Liver (tissue), 9 donors: ENCODE measurements around the gene RPL27A. TPM values are rescaled to one million over a fixed set of nuclear protein-coding genes. Genes with fewer than 3 reads are reported as not detected.

Experiments
- DNase-seq: peaks from one replicate; pipeline ENCODE4 v3.0.0-alpha.2; 2017; ENCODE audit warnings: low spot score
- H3K27ac ChIP-seq, 2 donors: one replicate each; pipeline ENCODE4 v1.7.0; 2013; ENCODE audit warnings: inconsistent platforms in 2 of 2, low read length in 2 of 2, control low read depth in 1 of 2, low read depth in 1 of 2, mild to moderate bottlenecking in 1 of 2
- H3K27me3 ChIP-seq, 4 donors: one replicate each; pipeline versions ENCODE4 v1.6.1 to v1.7.0; 2013; ENCODE audit warnings: low read length in 3 of 4, inconsistent platforms in 1 of 4, mild to moderate bottlenecking in 1 of 4, moderate library complexity in 1 of 4; ENCODE audit not compliant: control insufficient read depth in 4 of 4, insufficient read depth in 4 of 4
- H3K36me3 ChIP-seq, 4 donors: one replicate each; pipeline versions ENCODE4 v1.6.1 to v1.7.0; 2013; ENCODE audit warnings: low read length in 3 of 4, mild to moderate bottlenecking in 3 of 4, low read depth in 1 of 4, moderate library complexity in 1 of 4; ENCODE audit not compliant: control insufficient read depth in 4 of 4, insufficient read depth in 3 of 4
- H3K4me1 ChIP-seq, 4 donors: one replicate each; pipeline versions ENCODE4 v1.6.1 to v1.7.0; 2013; ENCODE audit warnings: low read length in 3 of 4, mild to moderate bottlenecking in 3 of 4, moderate library complexity in 1 of 4; ENCODE audit not compliant: control insufficient read depth in 4 of 4, insufficient read depth in 4 of 4
- H3K4me3 ChIP-seq, 3 donors: one replicate each; pipeline versions ENCODE4 v1.6.1 to v1.7.0; 2013; ENCODE audit warnings: low read length in 3 of 3, control low read depth in 1 of 3, low read depth in 1 of 3, mild to moderate bottlenecking in 1 of 3
- H3K9ac ChIP-seq, 2 donors: one replicate each; pipeline ENCODE4 v1.7.0; 2013; ENCODE audit warnings: low read length in 2 of 2, mild to moderate bottlenecking in 2 of 2, moderate library complexity in 2 of 2, control low read depth in 1 of 2, low read depth in 1 of 2
- H3K9me3 ChIP-seq, 4 donors: one replicate each; pipeline versions ENCODE4 v1.6.1 to v1.7.0; 2013; ENCODE audit warnings: low read length in 3 of 4; ENCODE audit not compliant: control insufficient read depth in 4 of 4
- ATF3 ChIP-seq: IDR thresholded peaks from 2 replicates; pipeline ENCODE4 v1.6.1; 2016; ENCODE audit warnings: antibody characterized with exemption
- EGR1 ChIP-seq, 2 donors: IDR thresholded peaks; 2 replicates each; pipeline ENCODE4 v1.6.1; 2016 to 2018; ENCODE audit warnings: antibody characterized with exemption in 2 of 2, low read depth in 2 of 2
- FOXA1 ChIP-seq: IDR thresholded peaks from 2 replicates; pipeline ENCODE4 v1.6.1; 2016; ENCODE audit warnings: antibody characterized with exemption
- FOXA2 ChIP-seq: IDR thresholded peaks from 2 replicates; pipeline ENCODE4 v1.6.1; 2016; ENCODE audit warnings: antibody characterized with exemption
- GABPA ChIP-seq, 2 donors: IDR thresholded peaks in 1 of 2; conservative IDR thresholded peaks in 1 of 2; 2 replicates each; pipeline ENCODE4 v1.6.1; 2016; ENCODE audit warnings: antibody characterized with exemption in 2 of 2, mild to moderate bottlenecking in 1 of 2, moderate library complexity in 1 of 2
- HNF4A ChIP-seq, 2 donors: conservative IDR thresholded peaks; 2 replicates each; pipeline ENCODE4 v1.6.1; 2016; ENCODE audit warnings: antibody characterized with exemption in 2 of 2, mild to moderate bottlenecking in 2 of 2
- HNF4G ChIP-seq: IDR thresholded peaks from 2 replicates; pipeline ENCODE4 v1.6.1; 2016; ENCODE audit warnings: antibody characterized with exemption
- JUND ChIP-seq, 2 donors: IDR thresholded peaks; 2 replicates each; pipeline ENCODE4 v1.6.1; 2016; ENCODE audit warnings: antibody characterized with exemption in 2 of 2
- NR2F2 ChIP-seq: IDR thresholded peaks from 2 replicates; pipeline ENCODE4 v1.6.1; 2016; ENCODE audit warnings: antibody characterized with exemption
- RAD21 ChIP-seq, 2 donors: IDR thresholded peaks; 2 replicates each; pipeline ENCODE4 v1.6.1; 2016; ENCODE audit warnings: antibody characterized with exemption in 2 of 2, mild to moderate bottlenecking in 2 of 2
- REST ChIP-seq: IDR thresholded peaks from 2 replicates; pipeline ENCODE4 v1.6.1; 2016; ENCODE audit warnings: antibody characterized with exemption, mild to moderate bottlenecking
- RXRA ChIP-seq, 2 donors: IDR thresholded peaks; 2 replicates each; pipeline ENCODE4 v1.6.1; 2017 to 2018; ENCODE audit warnings: antibody characterized with exemption in 2 of 2, mild to moderate bottlenecking in 1 of 2
- SP1 ChIP-seq: IDR thresholded peaks from 2 replicates; pipeline ENCODE4 v1.6.1; 2018; ENCODE audit warnings: antibody characterized with exemption, mild to moderate bottlenecking
- YY1 ChIP-seq: IDR thresholded peaks from 2 replicates; pipeline ENCODE4 v1.6.1; 2016; ENCODE audit warnings: antibody characterized with exemption, mild to moderate bottlenecking
- WGBS: extraction: QIAGEN DNeasy Blood & Tissue Kit; methylation state at CpG from one replicate; pipeline ENCODE4 v1.1.7; 2013; 5-methylcytosine and 5-hydroxymethylcytosine counted together
- polyA plus RNA-seq, 2 donors: library from polyadenylated mRNA; stranded (reverse) in 1 of 2; unstranded in 1 of 2; fragments of 200-250 nt in 1 of 2; fragments of >200 nt in 1 of 2; fragmentation: Nextera tagmentation in 1 of 2; extraction: Ambion mirVana in 1 of 2; gene quantifications; one replicate each; pipeline versions ENCODE4 v1.2.1 to v1.2.3, GENCODE V29; 2013 to 2015
- total RNA-seq, 2 donors: library from RNA; depleted of rRNA; stranded (reverse); fragments of >200 nt; gene quantifications; one replicate each; pipeline ENCODE4 v1.2.3, GENCODE V29; 2014
- TF ChIP-seq, protein P1 (sequence below): IDR thresholded peaks from 2 replicates; pipeline ENCODE4 v1.6.1; 2016; ENCODE audit warnings: antibody characterized with exemption
- TF ChIP-seq, protein P2 (sequence below): IDR thresholded peaks from 2 replicates; pipeline ENCODE4 v1.6.1; 2016; ENCODE audit warnings: antibody characterized with exemption
- donor health status: healthy.
- donor health status: healthy.
- donor health status: healthy.
- donor health status: healthy.
- donor health status: healthy.

RPL27A gene
- total and polyA plus RNA-seq, 4 donors: 178 to 928 (median 570) TPM

DNA sequence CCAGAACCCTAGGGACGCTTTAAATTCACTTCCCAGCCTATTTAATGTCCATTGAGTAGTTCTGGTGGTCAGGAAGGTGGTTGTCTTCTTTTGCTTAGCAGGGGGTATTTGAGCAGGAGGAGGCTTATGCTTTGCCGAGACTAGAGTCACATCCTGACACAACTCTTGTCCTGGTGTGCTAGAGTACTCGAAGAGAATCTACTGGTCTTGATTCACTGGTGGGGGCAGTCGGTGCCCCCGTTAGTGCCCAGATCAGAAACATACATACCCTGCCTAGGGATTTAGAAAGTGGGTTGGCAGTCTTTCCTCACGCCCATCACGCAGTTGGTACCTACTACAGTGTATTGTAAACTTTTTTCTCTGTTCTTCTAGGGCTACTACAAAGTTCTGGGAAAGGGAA lies 2.7 kb downstream of the RPL27A start:
- TF ChIP-seq, protein P1, sequence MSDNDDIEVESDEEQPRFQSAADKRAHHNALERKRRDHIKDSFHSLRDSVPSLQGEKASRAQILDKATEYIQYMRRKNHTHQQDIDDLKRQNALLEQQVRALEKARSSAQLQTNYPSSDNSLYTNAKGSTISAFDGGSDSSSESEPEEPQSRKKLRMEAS: no peak
- TF ChIP-seq SP1 (no peak), NR2F2 (no peak), RXRA (IDR thresholded peaks at IDR 0.05) (no peak), RAD21 (IDR thresholded peaks at IDR 0.05) (no peak), JUND (IDR thresholded peaks at IDR 0.05) (no peak), YY1 (no peak), GABPA (IDR thresholded peaks at IDR 0.05 in 1 of 2, conservative IDR thresholded peaks at IDR 0.05 in 1 of 2) (no peak), FOXA2 (no peak)
- TF ChIP-seq, protein P2, sequence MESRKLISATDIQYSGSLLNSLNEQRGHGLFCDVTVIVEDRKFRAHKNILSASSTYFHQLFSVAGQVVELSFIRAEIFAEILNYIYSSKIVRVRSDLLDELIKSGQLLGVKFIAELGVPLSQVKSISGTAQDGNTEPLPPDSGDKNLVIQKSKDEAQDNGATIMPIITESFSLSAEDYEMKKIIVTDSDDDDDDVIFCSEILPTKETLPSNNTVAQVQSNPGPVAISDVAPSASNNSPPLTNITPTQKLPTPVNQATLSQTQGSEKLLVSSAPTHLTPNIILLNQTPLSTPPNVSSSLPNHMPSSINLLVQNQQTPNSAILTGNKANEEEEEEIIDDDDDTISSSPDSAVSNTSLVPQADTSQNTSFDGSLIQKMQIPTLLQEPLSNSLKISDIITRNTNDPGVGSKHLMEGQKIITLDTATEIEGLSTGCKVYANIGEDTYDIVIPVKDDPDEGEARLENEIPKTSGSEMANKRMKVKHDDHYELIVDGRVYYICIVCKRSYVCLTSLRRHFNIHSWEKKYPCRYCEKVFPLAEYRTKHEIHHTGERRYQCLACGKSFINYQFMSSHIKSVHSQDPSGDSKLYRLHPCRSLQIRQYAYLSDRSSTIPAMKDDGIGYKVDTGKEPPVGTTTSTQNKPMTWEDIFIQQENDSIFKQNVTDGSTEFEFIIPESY: no peak
- no peaks in the 10 kb centered on the region for H3K27me3 ChIP-seq
- H3K9ac ChIP-seq: no peak overlapping the region
- no peaks in the 10 kb centered on the region for H3K9me3 ChIP-seq
- peaks cover 5 to 47% (median 41%) of the 10 kb centered on the region in 4 donors for H3K4me1 ChIP-seq
- WGBS: 85% methylated on average over 7 of the region's 7 CpGs
- H3K27ac ChIP-seq: no peak overlapping the region
- peaks cover 5 to 27% (median 19%) of the 10 kb centered on the region in 4 donors for H3K36me3 ChIP-seq
- no peak overlapping the region for H3K4me3 ChIP-seq
- DNase-seq: no peak

DNA sequence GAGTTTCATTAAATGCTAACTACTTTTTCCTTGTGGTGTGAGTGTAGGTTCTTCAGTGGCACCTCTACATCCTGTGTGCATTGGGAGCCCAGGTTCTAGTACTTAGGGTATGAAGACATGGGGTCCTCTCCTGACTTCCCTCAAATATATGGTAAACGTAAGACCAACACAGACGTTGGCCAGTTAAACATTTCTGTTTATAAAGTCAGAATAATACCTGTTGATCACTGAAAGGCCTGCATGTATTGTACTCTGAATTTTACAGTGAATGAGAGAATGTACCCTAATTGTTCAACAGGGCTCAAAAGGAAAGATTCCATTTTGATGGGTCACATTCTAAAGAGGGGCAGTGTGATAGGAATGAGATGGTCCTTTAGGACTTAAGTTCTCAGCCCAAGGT lies 3.2 kb downstream of the RPL27A start:
- no peaks in the 10 kb centered on the region for H3K27me3 ChIP-seq
- H3K36me3 ChIP-seq: peaks cover 5 to 27% (median 19%) of the 10 kb centered on the region in 4 donors
- no peak overlapping the region for H3K27ac ChIP-seq
- no peak overlapping the region for H3K9ac ChIP-seq
- peaks cover 5 to 47% (median 41%) of the 10 kb centered on the region in 4 donors for H3K4me1 ChIP-seq
- H3K4me3 ChIP-seq: no peak overlapping the region
- 78% methylated on average over 2 of the region's 2 CpGs for WGBS
- no peaks in the 10 kb centered on the region for H3K9me3 ChIP-seq
- DNase-seq: no peak
- TF ChIP-seq NR2F2: no peak
- TF ChIP-seq SP1: no peak
- TF ChIP-seq, protein P2: no peak
- TF ChIP-seq REST: no peak
- no peak for TF ChIP-seq HNF4A (conservative IDR thresholded peaks at IDR 0.05)
- TF ChIP-seq RXRA (IDR thresholded peaks at IDR 0.05): no peak
- no peak for TF ChIP-seq RAD21 (IDR thresholded peaks at IDR 0.05)
- no peak for TF ChIP-seq EGR1 (IDR thresholded peaks at IDR 0.05; ENCODE audit: low read depth in 2 of 2)
- no peak for TF ChIP-seq HNF4G
- TF ChIP-seq FOXA1: no peak
- TF ChIP-seq JUND (IDR thresholded peaks at IDR 0.05): no peak
- TF ChIP-seq FOXA2: no peak
- TF ChIP-seq ATF3: no peak
- TF ChIP-seq YY1: no peak
